ENCODE results near the gene RETREG1.
"Not testable (repeated sequence)": the region's sequence is repeated elsewhere in the genome, so short reads cannot be mapped to it uniquely, and the experiment has no call there.

RETREG1 gene, protein sequence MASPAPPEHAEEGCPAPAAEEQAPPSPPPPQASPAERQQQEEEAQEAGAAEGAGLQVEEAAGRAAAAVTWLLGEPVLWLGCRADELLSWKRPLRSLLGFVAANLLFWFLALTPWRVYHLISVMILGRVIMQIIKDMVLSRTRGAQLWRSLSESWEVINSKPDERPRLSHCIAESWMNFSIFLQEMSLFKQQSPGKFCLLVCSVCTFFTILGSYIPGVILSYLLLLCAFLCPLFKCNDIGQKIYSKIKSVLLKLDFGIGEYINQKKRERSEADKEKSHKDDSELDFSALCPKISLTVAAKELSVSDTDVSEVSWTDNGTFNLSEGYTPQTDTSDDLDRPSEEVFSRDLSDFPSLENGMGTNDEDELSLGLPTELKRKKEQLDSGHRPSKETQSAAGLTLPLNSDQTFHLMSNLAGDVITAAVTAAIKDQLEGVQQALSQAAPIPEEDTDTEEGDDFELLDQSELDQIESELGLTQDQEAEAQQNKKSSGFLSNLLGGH

DNA sequence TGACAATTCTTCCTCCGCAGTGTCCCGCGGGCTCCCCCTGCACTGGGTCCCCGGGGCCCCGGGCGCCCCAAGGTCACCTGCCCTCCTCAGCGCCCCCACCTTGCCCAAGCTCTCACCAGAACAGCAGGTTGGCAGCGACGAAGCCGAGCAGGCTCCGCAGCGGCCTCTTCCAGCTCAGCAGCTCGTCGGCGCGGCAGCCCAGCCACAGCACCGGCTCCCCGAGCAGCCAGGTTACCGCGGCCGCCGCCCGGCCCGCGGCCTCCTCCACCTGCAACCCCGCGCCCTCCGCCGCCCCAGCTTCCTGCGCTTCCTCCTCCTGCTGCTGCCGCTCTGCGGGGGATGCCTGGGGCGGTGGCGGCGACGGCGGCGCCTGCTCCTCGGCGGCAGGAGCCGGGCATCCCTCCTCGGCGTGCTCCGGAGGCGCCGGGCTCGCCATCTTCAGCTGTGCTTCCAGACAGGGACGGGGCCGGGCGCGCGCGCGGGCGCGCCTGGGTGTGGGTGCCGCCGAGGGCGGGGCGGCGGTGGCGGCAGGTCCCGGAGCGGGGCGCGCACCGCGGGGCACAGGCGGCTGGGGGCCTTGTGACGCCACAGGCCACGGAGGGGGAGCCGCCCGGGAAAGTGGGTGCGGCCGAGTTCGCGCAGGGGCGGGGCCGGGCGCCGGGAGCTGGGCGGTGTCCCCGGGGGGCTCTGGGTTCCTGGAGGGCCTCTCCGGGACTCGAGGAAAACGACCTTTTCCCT, at the start of gene RETREG1:
Gene RETREG1, minus strand, starts transcription at position 462 of the 738 bp plus-strand sequence. Its CDS starts 26 bp downstream, at position 436.
- no peak for DNase-seq

DNA sequence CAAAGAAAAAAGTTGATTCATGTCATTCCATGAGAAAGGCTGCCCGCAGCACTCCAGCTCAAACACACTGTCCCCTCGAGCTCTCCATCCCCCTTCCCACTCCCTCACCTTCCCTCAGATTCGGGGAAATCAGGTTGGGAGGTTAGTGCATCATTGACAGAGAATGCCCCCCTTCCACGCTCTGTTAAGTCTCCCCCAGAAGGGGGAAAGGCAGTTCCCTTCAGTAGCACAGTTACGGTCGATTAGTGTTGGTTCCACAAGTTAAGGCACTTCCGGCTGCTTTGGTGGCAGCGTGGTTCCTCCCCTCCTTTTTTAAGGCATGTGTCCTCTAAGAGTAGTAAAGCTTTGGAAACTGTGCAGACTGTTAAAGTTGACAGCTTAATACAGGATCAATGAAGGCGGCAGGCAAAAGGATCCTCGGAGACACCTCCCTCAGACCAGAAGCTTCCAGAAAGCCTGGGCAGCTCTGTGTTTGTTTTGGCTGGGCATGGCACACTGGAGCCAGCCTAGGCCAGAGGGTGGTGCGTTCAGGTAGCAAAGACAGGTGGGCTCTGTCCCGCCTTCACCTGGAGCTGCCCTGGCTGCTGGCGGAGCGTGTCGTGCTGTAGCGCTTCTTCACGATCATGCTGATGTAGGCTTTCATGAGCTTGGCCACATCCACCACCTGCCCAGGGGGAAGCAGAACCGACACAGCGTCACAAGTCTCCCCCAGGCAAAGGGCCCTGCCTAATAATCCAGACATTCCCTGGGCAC, 49.5 kb upstream of the RETREG1 start:
- DNase-seq: no peak

DNA sequence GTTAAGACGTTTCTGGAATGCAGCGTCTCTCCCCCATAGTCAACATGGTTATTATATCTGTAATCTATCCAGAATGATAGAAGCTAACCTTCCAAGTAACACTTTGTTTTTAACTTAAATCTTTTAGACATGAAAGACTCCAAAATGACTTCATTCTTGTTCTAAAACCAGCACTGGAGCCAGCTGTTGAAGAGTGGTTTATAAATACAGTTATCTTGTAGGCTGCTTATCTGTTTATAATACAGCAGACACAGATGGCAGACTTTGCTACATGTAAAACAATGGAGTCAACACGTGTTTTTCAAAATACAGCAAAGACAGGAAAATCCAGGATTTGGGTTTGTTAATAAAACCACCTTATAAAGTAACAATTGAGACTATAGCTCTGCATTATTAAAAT, 48.8 kb upstream of the RETREG1 start:
- no peak for DNase-seq

DNA sequence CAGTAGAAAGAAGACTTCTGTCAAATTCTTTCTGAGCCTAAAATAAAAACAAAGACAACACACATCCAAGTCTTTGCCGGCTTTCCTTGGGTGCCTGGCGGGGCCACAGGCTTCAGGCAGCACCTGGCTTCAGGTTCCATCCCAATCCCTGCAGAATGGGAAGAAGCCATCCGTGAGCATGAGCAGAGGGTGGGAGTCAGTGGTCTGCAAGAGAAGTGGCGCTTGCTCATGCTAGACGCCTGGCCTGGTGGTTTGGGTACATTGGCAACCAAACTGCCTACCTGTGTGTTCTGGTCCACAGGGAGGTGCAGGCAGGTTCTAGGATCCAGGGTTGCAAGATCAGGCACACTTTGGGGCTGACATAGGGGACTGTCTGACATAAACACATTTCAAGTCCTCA, 47.6 kb upstream of the RETREG1 start:
- DNase-seq: no peak

DNA sequence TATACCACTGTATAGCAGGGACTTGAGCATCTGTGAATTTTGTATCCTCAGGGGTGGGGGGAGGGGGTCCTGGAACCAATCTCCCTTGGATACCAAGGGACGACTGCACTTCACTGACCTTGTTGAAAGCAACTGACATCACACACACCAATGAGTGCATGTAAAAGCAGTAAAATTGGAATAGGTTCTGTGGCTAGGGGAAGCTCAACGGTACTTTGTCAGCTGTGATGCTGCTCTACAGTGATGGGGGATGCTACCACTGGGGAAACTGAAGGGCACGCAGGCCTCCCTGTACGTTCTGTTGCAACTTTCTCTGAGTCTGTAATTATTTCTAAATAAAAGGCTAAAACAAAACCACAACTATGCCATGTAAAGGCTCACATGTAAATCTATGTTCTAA, 47.0 kb upstream of the RETREG1 start:
- no peak for DNase-seq

DNA sequence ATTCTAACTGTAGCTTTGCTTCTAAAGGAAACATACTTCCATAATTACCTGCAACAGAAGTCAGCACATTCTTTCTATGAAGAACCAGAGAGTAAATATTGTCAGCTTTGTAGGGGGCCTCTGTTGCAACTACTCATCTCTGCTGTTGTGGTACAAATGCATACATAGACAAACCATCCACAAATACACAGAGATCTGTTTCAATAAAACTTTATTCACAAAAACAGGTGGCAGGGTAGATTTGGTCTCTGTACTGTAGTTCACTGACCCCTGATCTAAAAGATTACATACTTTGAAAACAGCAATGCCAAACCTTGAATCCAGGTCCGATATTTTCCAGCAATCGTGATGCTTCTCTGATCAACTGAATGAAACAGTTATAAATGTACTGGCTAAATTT, 44.9 kb upstream of the RETREG1 start:
- DNase-seq: no peak

DNA sequence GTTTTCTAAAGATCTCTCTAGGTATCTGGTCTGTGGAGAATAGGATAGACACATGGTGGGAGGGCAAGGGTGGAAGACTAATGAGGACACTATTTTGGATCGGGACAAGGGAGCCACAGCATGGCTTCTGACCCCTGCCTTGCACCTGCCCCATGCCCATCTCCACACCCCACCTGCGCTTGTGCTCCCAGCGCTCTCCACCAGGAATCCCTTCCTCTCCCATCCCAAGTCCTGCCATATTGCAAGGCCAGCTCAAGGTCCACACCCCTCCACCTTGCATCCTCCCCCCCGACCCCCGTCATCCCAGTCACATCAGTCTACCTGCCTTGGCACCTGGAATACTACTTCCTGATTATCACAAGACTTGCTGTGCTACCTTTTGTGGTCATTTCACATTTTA, 44.2 kb upstream of the RETREG1 start:
- no peak for DNase-seq

DNA sequence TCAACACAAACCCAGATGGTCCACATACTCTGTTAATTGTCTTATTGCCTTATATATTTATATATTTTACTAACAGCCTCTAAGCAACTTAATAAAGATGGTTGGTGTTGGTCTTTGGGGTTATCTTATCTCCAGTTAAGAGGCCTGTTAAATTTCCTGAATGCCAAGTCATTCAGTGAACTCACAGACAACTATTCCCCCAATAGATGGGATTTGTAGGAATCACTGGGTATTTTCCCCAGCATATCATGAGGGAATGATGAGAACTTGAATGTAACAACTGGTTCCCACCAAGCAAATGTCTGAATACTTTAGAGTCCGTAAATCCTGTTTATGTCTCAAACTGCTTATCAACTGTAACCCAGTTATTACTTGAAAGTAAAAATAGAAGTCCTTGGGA, 42.7 kb upstream of the RETREG1 start:
- DNase-seq: no peak

DNA sequence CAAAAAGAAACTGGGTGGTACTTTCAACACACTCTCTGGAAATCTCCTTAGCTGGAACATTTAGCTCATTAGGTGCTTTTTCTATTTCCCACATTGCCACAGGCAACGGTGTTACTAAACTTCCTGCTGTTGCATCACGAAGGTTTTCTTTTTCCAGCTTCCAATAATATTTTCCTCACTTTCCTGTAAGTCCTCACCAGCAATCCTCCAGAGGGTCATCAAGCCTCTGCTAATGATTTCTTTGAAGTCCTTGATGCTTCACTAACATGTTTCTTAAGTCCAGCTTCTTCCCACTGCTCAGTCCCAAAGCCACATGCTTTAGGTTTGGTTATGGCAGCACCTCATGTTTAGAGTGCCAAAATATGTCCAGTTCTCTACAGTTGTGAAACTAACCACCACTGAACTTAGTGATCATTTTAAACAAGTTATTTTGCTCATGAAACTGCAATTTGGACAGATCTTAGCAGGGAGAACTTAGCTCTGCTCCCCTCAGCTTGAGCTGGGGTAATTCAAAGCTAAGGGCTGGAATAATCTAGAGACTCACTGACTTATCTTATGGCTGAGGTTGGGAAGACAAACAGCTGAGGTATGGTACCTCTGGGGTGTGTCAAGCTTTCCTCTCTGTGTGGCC, 39.9 kb upstream of the RETREG1 start:
- DNase-seq: no peak

DNA sequence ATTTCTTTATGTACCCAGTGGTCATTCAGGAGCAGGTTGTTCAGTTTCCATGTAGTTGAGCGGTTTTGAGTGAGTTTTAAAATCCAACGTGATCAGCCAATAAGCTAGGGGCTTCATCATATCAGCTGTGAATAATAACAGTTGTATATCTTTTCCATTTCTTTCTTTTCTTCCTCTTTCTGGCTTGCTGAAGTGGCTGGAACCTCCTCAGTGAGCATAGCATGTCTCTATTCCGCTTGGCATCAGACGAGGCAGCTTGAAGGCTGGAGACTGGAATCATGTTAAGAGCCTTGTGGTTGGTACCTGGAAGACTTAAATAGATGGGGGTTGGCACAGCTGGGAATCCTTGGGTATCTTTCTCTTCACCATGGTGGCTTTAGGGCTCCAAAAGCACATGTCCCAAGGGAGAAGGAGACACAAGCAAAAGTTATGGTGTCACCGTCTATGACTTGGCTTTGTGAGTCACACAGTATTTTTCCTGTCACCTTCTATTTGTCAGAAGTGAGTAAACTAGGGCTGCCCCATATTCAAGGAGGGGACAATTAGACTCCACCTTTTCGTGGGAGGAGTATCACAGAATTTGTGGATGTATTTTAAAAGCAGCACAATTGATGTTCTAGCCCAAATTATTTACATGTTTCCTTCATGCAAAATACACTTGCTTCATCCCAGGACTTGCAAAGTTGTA, 38.0 kb upstream of the RETREG1 start:
- DNase-seq: no peak

DNA sequence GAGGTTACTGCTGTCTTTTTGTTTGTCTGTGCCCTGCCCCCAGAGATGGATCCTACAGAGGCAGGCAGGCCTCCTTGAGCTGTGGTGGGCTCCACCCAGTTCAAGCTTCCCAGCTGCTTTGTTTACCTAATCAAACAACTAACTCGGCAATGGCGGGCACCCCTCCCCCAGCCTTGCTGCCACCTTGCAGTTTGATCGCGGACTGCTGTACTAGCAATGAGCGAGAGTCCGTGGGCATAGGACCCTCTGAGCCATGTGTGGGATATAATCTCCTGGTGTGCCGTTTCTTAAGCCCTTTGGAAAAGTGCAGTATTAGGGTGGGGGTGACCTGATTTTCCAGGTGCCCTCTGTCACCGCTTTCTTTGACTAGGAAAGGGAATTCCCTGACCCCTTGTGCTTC, 31.9 kb upstream of the RETREG1 start:
- DNase-seq: not testable (repeated sequence)

DNA sequence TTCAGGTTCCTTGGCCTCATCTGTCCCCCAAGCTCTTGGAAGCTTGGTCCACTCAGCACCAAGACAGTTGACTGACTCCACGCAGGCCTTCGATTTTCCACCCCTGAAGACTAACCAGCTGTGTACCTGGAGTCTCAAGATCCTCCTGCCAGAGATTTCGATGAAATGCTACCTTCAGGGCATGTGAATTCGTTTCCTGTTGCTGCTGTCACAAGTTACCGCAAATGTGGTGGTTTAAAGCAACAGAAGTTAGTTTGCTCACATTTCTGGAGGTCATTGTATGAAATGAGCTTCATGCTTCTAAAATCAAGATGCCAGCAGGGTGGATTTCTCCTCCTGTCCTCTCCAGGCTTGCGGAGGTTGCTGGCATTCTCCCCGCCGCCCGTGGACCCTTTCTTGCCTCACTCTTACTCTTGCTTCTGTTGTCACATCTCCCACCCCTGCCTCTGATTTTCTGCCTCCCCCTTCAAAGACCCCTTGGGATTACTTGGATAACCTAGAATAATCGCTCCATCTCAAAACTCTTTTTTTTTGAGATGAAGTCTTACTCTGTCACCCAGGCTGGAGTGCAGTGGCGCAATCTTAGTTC, 27.6 kb upstream of the RETREG1 start:
- DNase-seq: no peak

DNA sequence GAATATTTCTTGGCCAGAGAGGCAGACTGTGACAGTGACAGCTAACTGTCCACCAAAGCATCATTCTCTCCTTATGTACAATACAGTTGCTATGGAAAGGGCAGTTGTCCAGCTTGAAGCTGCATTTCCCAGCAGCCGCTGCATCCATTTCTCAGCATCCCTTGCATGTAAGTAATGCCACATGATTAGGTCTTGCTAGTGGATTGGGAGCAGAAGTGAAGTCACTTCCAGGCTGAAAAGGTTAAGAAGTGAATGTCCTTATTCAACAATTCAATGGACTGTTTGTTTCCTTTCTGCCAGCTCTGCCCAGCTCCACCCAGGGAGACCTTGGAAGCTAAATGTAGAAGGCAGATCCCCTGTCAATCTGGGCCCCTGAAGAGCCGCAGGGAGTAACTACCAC, 26.1 kb upstream of the RETREG1 start:
- no peak for DNase-seq

DNA sequence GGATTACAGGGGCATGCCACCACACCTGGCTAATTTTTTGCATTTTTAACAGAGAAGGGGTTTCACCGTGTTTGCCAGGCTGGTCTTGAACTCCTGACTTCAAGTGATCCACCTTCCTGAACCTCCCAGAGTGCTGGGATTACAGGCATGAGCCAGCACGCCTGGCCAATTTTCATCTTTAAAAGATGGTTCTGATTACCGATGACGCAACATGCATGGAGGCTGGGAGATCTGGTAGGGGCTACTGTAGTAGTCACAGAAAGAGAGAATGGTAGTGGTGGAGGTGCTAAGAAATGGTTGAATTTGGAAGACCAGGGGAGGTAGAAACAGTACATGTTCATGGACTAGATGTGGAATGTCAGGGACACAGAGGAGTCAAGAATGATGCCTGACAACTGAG, 22.4 kb upstream of the RETREG1 start:
- no peak for DNase-seq

DNA sequence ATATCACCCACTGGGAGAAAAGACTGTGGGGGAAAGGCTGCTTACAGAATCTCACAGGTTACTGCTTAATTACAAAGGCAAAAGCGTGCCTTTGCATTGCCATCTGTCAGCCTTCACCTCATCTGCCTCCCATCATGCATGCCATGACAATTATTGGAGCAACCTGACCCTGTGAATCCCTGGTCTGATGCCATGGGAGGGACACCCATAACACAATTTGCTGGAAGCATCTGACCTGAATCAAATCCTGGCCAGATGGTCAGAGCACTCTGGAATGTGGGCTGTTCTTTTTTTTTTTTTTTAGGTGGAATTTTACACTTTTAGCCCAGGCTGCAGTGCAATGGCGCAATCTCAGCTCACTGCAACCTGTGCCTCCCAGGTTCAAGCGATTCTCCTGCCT, 11.6 kb upstream of the RETREG1 start:
- DNase-seq: no peak

DNA sequence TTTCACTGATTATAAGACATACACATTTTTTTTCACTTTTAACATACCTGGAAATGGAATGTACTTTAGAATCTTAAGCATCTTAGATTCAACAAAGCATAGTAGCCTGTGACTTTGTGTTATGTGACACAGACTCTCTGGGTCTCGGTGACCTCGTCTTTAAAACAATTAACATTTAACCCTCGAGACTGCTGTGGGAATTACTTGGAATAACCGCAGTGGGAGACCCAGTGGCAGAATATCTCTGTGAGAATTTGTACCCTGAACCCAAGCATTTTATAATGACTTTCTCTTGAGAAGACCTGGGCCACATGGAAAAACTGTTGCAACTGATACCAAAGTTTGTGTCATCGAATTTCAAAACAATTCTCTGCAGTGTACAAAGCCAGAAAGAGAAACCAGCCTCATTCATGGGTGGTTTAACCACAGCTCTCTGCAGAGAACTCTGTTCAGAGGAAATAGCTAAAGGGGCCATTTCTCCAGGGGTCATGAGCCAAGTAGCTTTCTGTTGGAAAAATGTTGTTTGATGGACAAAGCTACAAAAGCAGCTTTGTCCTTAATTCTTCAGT, 10.0 kb upstream of the RETREG1 start:
- DNase-seq: no peak

DNA sequence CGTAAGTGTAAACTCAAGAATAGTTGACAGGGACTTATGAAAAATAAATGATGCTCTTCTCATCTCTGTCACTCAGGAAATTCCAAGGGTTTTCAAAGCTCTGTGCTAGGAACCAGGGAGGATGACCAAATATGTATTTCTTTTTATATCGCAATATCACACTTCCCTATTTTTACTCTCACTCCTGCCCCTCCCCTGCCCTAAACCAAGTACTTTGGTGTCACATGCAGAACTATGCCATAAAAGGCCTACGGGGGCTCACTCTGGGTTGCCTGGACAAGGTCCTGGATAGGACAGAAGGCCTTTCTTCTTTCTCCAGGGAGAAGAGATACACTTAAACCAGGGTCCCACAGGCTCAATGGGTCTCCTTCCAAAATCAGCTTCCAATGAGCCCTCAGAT, 8.3 kb upstream of the RETREG1 start:
- DNase-seq: no peak

DNA sequence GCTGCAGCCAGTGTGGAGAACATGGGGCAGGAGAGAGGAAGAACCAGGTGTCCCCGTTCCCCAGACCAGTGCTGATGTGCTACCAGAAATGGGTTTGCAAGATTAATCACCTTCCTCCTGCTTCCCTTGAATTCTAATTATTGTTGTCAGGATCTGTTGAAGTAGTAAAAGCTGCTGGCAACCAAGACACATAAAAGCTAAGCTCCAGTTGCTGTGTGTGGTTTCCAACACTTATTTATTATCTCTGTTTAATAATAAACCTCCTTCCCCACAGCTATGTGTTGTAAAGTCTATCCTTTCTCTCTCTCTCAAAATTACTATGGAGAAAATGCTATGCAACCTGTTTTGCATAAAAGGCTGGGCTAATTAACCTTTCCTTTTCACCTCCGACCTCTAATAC, 2.3 kb upstream of the RETREG1 start:
- DNase-seq: no peak

DNA sequence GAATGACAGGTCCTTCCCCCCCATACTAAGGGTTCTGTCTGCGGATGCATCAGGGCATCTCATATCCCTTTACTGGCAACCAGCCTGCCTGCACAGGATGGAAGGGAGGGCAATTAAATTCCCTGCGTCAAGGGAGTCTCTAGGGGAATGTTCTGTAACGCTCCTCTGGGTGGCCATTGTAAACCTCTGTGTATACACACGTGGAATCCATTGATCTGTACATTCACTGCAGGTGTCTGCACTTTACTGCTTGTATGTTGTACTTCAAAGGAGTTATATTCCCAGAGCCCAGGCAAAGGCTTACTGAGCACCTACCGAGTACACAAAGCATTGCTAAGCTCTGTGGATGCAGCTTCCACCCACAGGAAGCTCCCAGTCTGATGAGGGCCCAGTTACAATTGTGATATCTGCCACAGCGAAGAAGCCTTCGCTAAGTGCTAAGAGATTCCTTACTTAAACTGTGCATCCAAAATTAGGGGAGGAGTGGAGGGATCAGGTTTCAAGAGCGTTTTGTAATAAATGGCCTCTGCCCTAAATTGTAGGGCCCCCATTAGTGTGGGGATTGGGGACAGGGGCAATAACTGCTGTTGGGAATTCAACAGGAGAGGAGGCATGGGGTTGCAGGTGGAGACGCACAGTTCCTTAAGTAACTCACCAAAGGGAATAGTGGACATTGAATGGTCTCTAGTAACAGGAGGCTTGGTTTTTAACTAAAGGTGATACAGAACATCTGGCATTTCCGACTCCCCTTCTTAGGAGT, 1.5 kb upstream of the RETREG1 start:
- peak; percentile 40 for DNase-seq

DNA sequence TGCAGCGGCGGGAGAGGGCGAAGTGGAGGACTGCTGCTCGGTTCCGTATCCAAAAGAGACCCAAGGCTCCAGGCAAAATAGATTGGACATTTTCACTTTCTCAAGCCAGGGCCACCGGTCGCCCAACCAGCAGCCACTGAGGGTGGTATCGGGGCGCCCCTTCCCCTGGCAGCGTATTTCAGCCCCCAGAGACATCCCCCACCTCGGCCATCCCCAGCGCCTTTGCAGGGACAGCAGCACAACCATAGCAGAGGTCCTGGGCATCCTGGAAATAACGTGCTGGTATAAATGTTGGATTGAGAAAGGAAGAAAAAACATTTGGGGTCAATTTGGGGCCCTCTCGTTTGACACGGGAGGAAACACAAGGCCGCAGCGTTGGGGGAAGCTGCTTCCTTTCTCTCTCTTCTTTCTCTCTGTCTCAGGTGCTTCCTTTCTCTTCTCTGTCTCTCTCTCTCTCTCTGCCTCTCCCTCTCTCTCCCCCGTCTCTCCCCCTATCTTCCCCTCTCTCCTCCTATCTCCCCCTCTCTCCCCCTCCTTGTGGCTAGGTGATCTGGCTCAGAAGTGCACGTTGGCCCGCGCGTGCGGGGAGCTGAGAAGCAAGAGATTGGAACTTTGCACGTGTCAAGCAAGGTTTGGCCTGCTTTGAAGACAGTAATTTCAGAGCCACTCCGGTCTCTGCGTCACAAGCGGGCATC, 624 bp upstream of the RETREG1 start:
- DNase-seq: no peak
